A549 (cell line): ENCODE results near the gene KRTAP3-3. TPM values are rescaled to one million over a fixed set of nuclear protein-coding genes. Genes with fewer than 3 reads are reported as not detected.

Experiments used
- ATAC-seq, 2 experiments: fragments of 200-7000 bp in 1 of 2; fragments of >200 bp in 1 of 2; cut with Nextera tagmentation in 1 of 2; cut with Tn5 transposase in 1 of 2; 3 replicates each; pipeline versions ENCODE4 v1.8.0 to v1.9.1; 2018 to 2020; ENCODE audit warnings: mild to moderate bottlenecking in 1 of 2, moderate library complexity in 1 of 2
- CTCF ChIA-PET: fragments of 300-600 bp; sonication (Branson Sonifier 250); formaldehyde crosslinking; extraction: SDS; loops from one replicate; lab custom pipeline; 2021; ENCODE audit warnings: antibody characterized with exemption, inconsistent platforms; lab: Yijun Ruan, JAX
- POLR2A ChIA-PET: fragments of 350-600 bp; formaldehyde crosslinking; extraction: SDS; loops from one replicate; lab custom pipeline; 2021; ENCODE audit warnings: antibody characterized with exemption, inconsistent platforms; lab: Yijun Ruan, JAX
- DNase-seq, 2 experiments: peaks; one replicate each; pipeline versions ENCODE4 v3.0.0 to v3.0.0-alpha.2; 2011 to 2016; ENCODE audit warnings: low read depth in 1 of 2, low spot score in 1 of 2
- FAIRE-seq: peaks from 2 replicates; lab custom pipeline; 2011; peaks lifted over from hg19 to GRCh38; lab: Jason Lieb, UNC
- H3K27ac ChIP-seq, 2 experiments: fragments of >200 bp; sonication (Bioruptor Twin); formaldehyde crosslinking; 3 replicates each; pipeline ENCODE4 v1.5.1; 2016 to 2017
- H3K4me1 ChIP-seq: fragments of >200 bp; sonication (Bioruptor Twin); formaldehyde crosslinking; 3 replicates; pipeline ENCODE4 v1.6.1; 2016
- H3K4me2 ChIP-seq: fragments of >200 bp; sonication (Bioruptor Twin); formaldehyde crosslinking; 3 replicates; pipeline ENCODE4 v1.6.1; 2016
- H3K4me3 ChIP-seq: fragments of >200 bp; sonication (Bioruptor Twin); formaldehyde crosslinking; 3 replicates; pipeline ENCODE4 v1.5.1; 2016
- H3K9me3 ChIP-seq: fragments of >200 bp; sonication (Bioruptor Twin); formaldehyde crosslinking; 3 replicates; pipeline ENCODE4 v1.6.1; 2016
- CEBPB ChIP-seq, 2 experiments: fragments of >200 bp in 1 of 2; sonication (Bioruptor Twin) in 1 of 2; formaldehyde crosslinking in 1 of 2; IDR thresholded peaks; 2 replicates each; pipeline ENCODE4 v1.6.1; 2012 to 2016
- CHD2 ChIP-seq: fragments of 150-350 bp; IDR thresholded peaks from 2 replicates; pipeline ENCODE4 v1.6.1; 2014; ENCODE audit warnings: low read length; ENCODE audit not compliant: partially characterized antibody
- ELK1 ChIP-seq: fragments of 150-350 bp; IDR thresholded peaks from 2 replicates; pipeline ENCODE4 v1.6.1; 2014; ENCODE audit warnings: low read depth, mild to moderate bottlenecking, low read length
- FOSL2 ChIP-seq, 2 experiments: fragments of 450-650 bp in 1 of 2; fragments of >200 bp in 1 of 2; sonication (Bioruptor Twin) in 1 of 2; formaldehyde crosslinking; IDR thresholded peaks; 2 replicates each; pipeline versions ENCODE4 v1.5.0 to v1.6.1; 2016 to 2020; ENCODE audit warnings: mild to moderate bottlenecking in 1 of 2, moderate library complexity in 1 of 2
- FOXS1 ChIP-seq: fragments of 250-450 bp; sonication (Bioruptor Pico); IDR thresholded peaks from 2 replicates; pipeline ENCODE4 v1.5.0; 2020; ENCODE audit warnings: mild to moderate bottlenecking, moderate library complexity
- HDAC2 ChIP-seq: fragments of 200-600 bp; sonication (generic); IDR thresholded peaks from 2 replicates; pipeline ENCODE4 v1.6.1; 2016
- HEYL ChIP-seq: fragments of 250-450 bp; sonication (Bioruptor Pico); IDR thresholded peaks from 2 replicates; pipeline ENCODE4 v1.8.0; 2021; ENCODE audit warnings: mild to moderate bottlenecking, moderate library complexity
- HOXA7 ChIP-seq: fragments of 250-450 bp; sonication (Bioruptor Pico); IDR thresholded peaks from 2 replicates; pipeline ENCODE4 v1.5.0; 2020; ENCODE audit warnings: mild to moderate bottlenecking, moderate library complexity
- JUNB ChIP-seq: fragments of >200 bp; sonication (Bioruptor Twin); formaldehyde crosslinking; IDR thresholded peaks from 2 replicates; pipeline ENCODE4 v1.6.1; 2016
- MAFK ChIP-seq: fragments of 450-650 bp; IDR thresholded peaks from 2 replicates; pipeline ENCODE4 v1.6.1; 2014; ENCODE audit not compliant: partially characterized antibody
- NFE2L2 ChIP-seq: fragments of 150-350 bp; conservative IDR thresholded peaks from 2 replicates; pipeline ENCODE4 v1.6.1; 2014; ENCODE audit warnings: low read length
- RAD21 ChIP-seq, 2 experiments: fragments of >200 bp in 1 of 2; sonication (Bioruptor Twin) in 1 of 2; formaldehyde crosslinking in 1 of 2; IDR thresholded peaks in 1 of 2; conservative IDR thresholded peaks in 1 of 2; 2 replicates in 1 of 2; 3 replicates in 1 of 2; pipeline ENCODE4 v1.6.1; 2012 to 2018; ENCODE audit warnings: inconsistent platforms in 1 of 2
- RNF2 ChIP-seq: fragments of 200-600 bp; sonication (generic); IDR thresholded peaks from 2 replicates; pipeline ENCODE4 v1.6.1; 2016; ENCODE audit warnings: low read depth, mild to moderate bottlenecking, antibody characterized with exemption, moderate library complexity, borderline replicate concordance
- SMC3 ChIP-seq: fragments of >200 bp; sonication (Bioruptor Twin); formaldehyde crosslinking; IDR thresholded peaks from 3 replicates; pipeline ENCODE4 v1.6.1; 2018; ENCODE audit warnings: inconsistent platforms
- TFCP2L1 ChIP-seq: fragments of 250-450 bp; sonication (Bioruptor Pico); IDR thresholded peaks from 2 replicates; pipeline ENCODE4 v1.5.0; 2021; ENCODE audit warnings: mild to moderate bottlenecking
- USF2 ChIP-seq: fragments of 450-650 bp; IDR thresholded peaks from 2 replicates; pipeline ENCODE4 v1.6.1; 2014; ENCODE audit warnings: antibody characterized with exemption
- WGBS: methylation state at CpG from one replicate; pipeline ENCODE4 v1.1.6; 2017; ENCODE audit errors: missing lambda C conversion rate; 5-methylcytosine and 5-hydroxymethylcytosine counted together
- polyA plus RNA-seq, 4 experiments: library from polyadenylated mRNA; depleted of rRNA in 3 of 4; stranded (reverse); fragments of >200 nt; fragmentation: RNase III in 1 of 4; extraction: RNeasy Plus Mini Kit Qiagen cat#74134 plus additional on column Dnase treatment in 1 of 4; gene quantifications; 2 replicates in 3 of 4; 3 replicates in 1 of 4; pipeline ENCODE4 v1.2.3, GENCODE V29; 2011 to 2017
- TF ChIP-seq, protein P1 (sequence below): fragments of >200 bp; sonication (Bioruptor Twin); formaldehyde crosslinking; IDR thresholded peaks from 3 replicates; pipeline ENCODE4 v1.5.1; 2016

Gene KRTAP3-3
- polyA plus RNA-seq, 2 of the 4 experiments (the other 2 are of a cell fraction) = not detected

GRCh38 chr17:40966848-40967247 lies 27.1 kb downstream of the KRTAP3-3 start, which contains the start of gene KRT39:
Gene KRT39 (minus strand): TSS chr17:40966948. CDS start chr17:40966856, 92 bp downstream.
- 30% methylated on average over 1 of the region's 1 CpG for WGBS
- ChIA-PET CTCF (interaction anchor here (0.6 to 1.7 kb wide), 9 partner anchors 13 to 582 kb away, joined by 3 to 6 read pairs (median 3); no protein-coding TSS in a partner anchor), POLR2A (no interaction called here)
- H3K4me1 ChIP-seq = no peaks in the 10 kb centered on the region
- H3K4me2 ChIP-seq = no peak within 1 kb of the TSS
- H3K4me3 ChIP-seq = no peak within 1 kb of the TSS
- H3K27ac ChIP-seq = no peak within 1 kb of the TSS
- ATAC-seq = no peak
- H3K9me3 ChIP-seq = no peaks in the 10 kb centered on the region
- no peak for DNase-seq
- TF ChIP-seq RNF2 (no peak), CHD2 (no peak)
- FAIRE-seq = peak; percentile 68

- Histone ChIP-seq H3K4me3 (no peak overlapping the region), H3K27ac (no peak overlapping the region), H3K4me1 (no peaks in the 10 kb centered on the region)
- CTCF ChIA-PET = interaction anchor here (0.7 to 1.8 kb wide), 14 partner anchors 9 to 587 kb away, joined by 3 to 8 read pairs (median 5); partner anchors contain the start of gene KRT40
- 78% methylated on average over 1 of the region's 1 CpG for WGBS
- TF ChIP-seq ELK1 = no peak
- TF ChIP-seq, protein P1, sequence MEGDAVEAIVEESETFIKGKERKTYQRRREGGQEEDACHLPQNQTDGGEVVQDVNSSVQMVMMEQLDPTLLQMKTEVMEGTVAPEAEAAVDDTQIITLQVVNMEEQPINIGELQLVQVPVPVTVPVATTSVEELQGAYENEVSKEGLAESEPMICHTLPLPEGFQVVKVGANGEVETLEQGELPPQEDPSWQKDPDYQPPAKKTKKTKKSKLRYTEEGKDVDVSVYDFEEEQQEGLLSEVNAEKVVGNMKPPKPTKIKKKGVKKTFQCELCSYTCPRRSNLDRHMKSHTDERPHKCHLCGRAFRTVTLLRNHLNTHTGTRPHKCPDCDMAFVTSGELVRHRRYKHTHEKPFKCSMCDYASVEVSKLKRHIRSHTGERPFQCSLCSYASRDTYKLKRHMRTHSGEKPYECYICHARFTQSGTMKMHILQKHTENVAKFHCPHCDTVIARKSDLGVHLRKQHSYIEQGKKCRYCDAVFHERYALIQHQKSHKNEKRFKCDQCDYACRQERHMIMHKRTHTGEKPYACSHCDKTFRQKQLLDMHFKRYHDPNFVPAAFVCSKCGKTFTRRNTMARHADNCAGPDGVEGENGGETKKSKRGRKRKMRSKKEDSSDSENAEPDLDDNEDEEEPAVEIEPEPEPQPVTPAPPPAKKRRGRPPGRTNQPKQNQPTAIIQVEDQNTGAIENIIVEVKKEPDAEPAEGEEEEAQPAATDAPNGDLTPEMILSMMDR = peak; percentile 45
- TF ChIP-seq NFE2L2 = no peak
- no peak for TF ChIP-seq USF2
- no peak for TF ChIP-seq HDAC2
- TF ChIP-seq HEYL = no peak
- TF ChIP-seq FOXS1 = no peak
- TF ChIP-seq SMC3 = peak; percentile 9; the same call in 1 of the 3 replicates
- TF ChIP-seq FOSL2 (IDR thresholded peaks at IDR 0.05) = no peak
- no peak for TF ChIP-seq FOSL2 (CRISPR knock-in tag; IDR thresholded peaks at IDR 0.05)
- no peak for TF ChIP-seq TFCP2L1 (CRISPR knock-in tag)
- no peak for TF ChIP-seq CHD2
- peak; percentile 17 to 49; a peak in 2 of 5 replicates for TF ChIP-seq RAD21 (conservative IDR thresholded peaks at IDR 0.05 in 1 of 2, IDR thresholded peaks at IDR 0.05 in 1 of 2)
- TF ChIP-seq, all 56 proteins: peak for 3
- DNase-seq (peak; percentile 37 to 46), FAIRE-seq (peak; percentile 84), ATAC-seq (peak; percentile 68 to 79; a peak in 5 of 6 replicates)
- Histone ChIP-seq H3K4me2 (no peak overlapping the region), H3K9me3 (no peaks in the 10 kb centered on the region)
- POLR2A ChIA-PET = interaction anchor here (0.5 kb wide), 1 partner anchor 712 kb away, joined by 5 read pairs; no protein-coding TSS in a partner anchor
Observed at GRCh38 chr17:40963838-40964237, 30.1 kb downstream of the KRTAP3-3 start.

- ChIA-PET POLR2A (no interaction called here), CTCF (interaction anchor here (1.1 to 1.8 kb wide), 6 partner anchors 11 to 587 kb away, joined by 3 to 6 read pairs (median 4); no protein-coding TSS in a partner anchor)
- Histone ChIP-seq H3K4me1 (peaks cover 12% of the 10 kb centered on the region), H3K4me2 (no peak overlapping the region), H3K4me3 (no peak overlapping the region), H3K27ac (no peak overlapping the region), H3K9me3 (no peaks in the 10 kb centered on the region)
- TF ChIP-seq HOXA7 = no peak
- no peak for TF ChIP-seq JUNB
- TF ChIP-seq CEBPB (IDR thresholded peaks at IDR 0.05) = no peak
- peak; percentile 73 for TF ChIP-seq MAFK
- FAIRE-seq (no peak), DNase-seq (no peak), ATAC-seq (no peak)
- 90% methylated on average over 4 of the region's 4 CpGs for WGBS
Observed at GRCh38 chr17:40962059-40962561, 31.9 kb downstream of the KRTAP3-3 start.
